ENCODE data around the gene MAPK6.

Gene MAPK6

GRCh38 chr15:52010633-52011595 lies 8.1 kb upstream of the MAPK6 start:
- DNase-seq (ENCODE audit: low read depth) = no peak

GRCh38 chr15:52011711-52012144 lies 7.3 kb upstream of the MAPK6 start:
- DNase-seq (ENCODE audit: low read depth) = no peak

DNA sequence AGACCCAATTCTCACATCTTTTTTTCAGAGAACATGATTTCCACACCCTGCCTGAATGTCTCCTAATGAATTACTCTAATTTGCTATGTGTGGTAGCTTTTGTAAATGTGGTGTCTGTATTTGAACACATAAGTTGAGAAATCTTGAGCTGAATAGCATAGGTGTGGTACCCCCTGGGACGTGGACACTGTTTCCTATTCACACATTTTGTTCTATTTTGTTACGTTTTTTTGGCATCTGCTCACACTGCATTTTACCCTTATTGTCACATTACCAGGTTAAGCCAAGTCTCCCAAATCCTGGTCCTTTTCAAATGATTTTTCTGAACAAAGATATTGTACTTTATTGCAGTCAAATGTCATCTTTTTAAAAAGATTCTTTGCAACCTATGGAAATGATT lies 6.8 kb upstream of the MAPK6 start:
- no peak for DNase-seq (ENCODE audit: low read depth)

DNA sequence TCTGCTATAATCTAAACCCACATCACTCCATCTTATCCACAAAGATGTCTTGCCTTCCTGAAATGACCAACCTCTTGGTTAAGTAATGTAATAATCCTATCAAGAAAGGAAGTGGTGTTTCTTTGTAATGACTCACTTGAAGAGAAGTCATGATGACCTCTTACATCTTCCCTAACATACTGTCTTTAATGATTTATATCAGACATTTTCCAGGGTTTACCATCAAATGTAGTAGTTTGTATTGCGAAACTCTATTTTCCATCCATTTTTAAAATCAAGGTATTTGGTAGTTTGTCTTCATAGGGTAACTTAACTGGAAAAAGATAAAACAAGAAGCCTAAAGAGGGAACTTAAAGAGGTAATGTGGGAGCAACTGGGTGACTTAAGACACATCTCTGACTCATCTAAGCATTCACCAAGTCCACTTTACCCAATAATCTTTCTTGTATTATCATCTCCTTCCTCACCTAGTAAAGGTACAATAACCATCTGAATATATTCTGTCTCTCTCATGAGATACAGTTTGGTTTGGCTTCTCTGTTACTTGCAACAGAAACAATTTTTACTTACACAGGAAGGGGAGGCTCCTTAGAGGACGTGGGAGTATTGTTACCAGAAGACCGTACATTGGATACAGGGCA lies 5.7 kb upstream of the MAPK6 start:
- no peak for DNase-seq (ENCODE audit: low read depth)

DNA sequence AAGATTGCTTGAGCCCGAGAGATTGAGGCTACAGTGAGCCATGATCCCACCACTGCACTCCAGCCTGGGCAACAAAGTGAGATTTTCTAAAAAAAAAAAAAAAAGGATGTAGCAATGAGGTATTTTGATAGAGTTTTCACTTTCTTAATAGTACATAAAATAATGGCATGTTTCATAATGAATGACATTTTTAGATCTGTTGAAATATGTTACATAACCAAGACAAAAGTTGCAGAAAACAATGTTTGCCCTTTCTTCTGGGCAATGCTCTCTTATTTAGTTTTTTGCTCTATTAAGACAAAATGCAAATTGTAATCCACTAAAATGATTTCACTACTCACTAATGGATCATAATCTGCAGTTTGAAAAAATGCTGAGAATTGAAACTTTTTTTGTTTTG lies 4.4 kb upstream of the MAPK6 start:
- no peak for DNase-seq (ENCODE audit: low read depth)

DNA sequence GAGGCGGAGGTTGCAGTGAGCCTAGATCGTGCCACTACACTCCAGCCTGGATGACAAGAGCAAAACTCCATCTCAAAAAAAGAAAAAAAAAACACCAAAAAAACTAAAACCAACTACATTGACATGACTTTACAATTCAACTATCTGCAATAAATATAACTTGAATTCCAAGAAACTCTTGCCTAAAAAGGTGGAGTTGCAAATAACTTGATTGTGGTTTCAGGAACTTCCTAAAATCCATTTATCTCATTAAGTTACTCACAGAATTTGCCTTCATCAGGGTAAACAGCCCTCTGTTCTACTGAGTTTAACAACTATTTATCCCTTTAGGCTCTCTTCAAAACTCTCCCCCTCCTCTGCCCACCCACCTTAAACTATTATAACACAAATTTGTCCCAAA lies 2.7 kb upstream of the MAPK6 start:
- no peak for DNase-seq (ENCODE audit: low read depth)

GRCh38 chr15:52018244-52018643 lies 775 bp upstream of the MAPK6 start:
- no peak for DNase-seq (ENCODE audit: low read depth)

- peak; percentile 42 for DNase-seq (ENCODE audit: low read depth)
Observed at GRCh38 chr15:52019394-52020220, 588 bp downstream of the MAPK6 start.

DNA sequence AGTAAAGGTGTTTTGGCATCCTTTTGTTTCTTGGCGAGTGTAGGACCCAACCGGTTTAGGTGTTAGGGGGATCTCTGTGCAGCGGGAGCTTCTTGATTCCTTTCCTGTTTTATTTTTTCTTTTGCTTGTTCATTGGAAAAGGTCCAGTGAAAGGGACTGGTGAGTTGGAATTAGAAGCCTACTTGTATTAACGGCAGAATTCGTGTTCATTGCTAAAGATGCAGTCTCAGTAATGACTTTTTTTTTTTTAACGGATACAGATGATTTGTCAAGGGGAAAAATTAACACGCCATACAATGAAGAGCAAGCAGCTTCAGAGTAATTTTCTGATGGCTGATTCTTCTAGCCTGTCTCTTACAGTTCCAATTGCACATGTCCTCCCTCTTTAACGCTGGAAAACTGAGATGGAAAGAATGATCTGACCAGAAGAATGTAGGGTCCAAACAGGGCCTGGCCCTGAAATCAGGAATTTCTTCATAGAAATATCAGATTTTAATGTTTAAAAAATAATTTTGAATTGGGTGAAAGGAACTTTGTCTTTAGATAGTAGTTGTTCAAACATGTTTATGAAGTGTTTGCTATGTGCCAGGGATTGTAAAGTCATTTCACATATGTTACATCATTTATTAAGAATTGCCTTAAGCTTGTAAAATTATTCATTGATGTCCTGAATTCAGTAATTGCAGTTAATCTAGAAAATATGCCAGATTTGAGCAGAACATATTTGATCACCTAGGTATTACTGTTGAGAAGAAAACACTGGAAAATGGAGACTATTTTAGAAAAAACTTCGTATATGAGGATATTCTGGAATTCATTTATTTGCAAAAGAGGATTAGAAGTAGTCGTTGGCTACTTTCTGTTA lies 1.4 kb downstream of the MAPK6 start:
- DNase-seq (ENCODE audit: low read depth) = no peak

DNA sequence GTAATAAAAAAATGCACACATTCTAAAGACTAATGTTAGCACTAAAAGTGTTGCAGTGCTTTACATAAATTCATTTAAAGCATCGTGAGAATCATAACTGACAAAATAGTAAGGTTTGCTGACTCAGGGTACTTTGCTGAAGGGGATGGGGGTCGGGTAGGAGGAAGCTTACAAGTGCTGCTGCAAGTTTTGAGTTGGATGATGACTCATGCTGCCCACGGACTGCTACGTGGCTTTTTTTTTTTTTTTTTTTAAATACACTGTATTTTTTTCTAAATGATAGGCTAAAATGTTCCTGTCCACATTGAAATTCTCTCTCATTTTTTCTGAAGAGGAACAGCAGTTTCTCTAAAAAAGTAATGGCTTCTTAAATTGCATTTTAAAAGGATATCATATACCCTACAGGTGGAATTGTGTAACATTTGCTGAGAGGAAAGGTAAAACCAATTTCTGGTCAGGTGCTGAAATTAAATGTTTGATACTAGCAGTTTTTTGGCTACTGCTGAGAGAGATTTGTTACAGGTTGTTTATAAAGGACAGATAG lies 2.2 kb downstream of the MAPK6 start:
- DNase-seq (ENCODE audit: low read depth) = peak; percentile 33

DNA sequence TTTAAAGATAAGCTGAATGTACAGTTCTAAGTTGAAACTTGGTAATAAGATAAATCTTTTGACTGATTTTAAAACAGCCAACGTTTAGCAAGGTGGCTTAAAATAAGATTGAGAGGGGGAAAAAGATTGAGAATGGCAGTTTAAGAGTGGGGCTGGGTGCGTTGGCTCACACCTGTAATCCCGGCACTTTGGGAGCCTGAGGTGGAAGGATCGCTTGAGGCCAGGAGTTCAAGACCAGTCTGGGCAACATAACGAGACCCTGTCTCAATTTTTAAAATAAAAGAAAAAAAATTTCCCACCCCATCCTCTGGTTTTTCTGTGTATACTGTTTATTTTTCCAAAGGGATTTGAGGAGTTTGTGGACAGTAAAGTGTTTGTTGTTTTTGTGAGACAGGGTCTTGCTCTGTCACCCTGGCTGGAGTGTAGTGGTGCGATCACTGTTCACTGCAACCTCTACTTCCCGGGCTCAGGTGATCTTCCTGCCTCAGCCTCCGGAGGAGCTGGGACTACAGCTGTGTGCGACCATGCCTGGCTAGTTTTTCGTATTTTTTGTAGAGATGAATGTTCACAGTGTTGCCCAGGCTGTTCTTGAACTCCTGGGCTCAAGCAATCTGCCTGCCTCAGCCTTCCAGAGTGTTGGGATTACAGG lies 3.0 kb downstream of the MAPK6 start:
- no peak for DNase-seq (ENCODE audit: low read depth)

GRCh38 chr15:52023169-52023922 lies 4.3 kb downstream of the MAPK6 start:
- DNase-seq (ENCODE audit: low read depth) = no peak

- DNase-seq (ENCODE audit: low read depth) = no peak
Observed at GRCh38 chr15:52028431-52029093, 9.5 kb downstream of the MAPK6 start.

- no peak for DNase-seq (ENCODE audit: low read depth)
Observed at GRCh38 chr15:52030010-52030409, 11.0 kb downstream of the MAPK6 start.

DNA sequence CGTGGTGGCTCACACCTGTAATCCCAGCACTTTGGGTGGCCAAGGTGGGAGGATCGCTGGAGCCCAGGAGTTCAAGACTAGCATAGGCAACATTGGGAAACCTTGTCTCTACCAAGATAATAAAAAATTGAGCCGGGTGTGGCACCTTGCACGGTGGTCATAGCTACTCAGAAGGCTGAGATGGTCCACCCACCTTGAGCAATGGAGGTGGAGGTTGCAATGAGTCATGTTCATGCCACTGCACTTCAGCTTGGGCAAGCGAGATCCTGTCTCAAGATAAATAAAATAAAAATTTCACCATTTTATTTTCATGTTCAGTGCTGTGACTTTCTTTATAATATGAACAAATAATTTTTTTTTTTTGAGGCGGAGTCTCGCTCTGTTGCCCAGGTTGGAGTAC lies 12.5 kb downstream of the MAPK6 start:
- no peak for DNase-seq (ENCODE audit: low read depth)

DNA sequence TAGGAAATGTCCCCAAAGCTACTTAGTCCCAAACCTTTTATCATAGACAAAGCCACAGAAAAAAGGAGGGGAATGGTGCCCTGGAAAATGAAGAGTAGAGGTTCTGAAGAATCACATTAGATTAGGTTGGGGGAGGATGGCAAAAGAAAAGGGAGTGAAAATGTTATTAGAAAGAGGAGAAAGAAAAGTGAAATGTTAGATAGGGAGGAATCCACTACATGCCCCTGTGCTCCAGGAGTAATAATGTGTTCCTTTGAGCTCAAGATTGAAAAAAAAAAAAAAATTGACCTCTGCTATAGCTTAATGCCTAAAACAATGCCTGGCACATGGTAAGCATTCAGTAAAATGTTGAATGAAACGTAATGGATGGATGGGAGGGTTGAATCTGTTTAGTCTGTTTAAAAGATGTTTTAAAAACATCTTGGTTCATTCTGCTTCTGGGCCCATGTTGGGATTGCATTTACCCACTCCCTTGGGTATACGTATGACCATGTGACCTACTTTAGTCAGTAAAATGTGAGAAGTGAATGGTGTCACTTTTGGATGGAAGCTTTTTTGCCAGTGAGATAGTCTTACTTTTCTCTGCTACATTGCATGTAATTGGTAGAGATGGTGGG lies 19.0 kb downstream of the MAPK6 start:
- DNase-seq (ENCODE audit: low read depth) = no peak

DNA sequence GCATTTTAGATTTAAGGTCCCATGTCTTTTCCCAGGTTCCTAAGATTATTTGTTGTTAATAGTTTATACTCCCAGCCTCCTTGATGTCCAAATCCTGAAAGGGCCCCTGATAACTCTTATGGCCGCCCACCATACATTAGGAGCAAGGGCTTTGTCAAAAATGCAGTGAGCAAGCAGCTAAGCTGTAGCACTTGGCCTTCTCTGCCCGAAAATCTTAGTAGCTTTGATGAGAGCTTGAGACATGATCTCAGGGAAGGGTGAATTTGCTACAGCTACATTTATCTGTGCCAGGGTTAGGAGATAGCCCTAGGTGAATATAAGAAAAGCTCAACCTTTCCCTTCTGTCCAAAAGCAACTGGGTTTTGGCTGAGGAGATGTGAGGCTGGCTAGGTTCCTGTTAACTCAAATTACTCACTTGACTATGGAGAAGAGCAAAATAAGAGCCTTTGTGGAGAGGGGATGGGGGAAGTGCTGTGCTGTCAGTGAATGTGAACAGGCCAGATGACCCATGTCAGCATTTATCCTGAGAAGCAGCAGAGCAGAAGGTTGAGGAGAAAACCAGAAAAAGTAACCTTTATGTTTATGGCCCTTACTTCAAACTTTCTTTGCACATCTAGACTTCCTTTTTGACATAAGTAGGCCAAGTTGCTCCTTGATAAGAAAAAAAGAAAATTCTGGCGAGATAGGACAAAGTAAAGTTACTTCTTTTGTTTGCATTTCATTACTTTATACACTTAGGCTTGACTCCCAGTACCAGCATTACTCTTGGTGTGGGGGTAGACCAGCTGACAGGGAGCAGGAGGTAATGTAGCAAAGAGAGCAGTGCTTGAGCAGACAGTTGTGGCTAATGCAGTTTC lies 21.1 kb downstream of the MAPK6 start:
- DNase-seq (ENCODE audit: low read depth) = no peak
